NCI-H1694 treated with DMSO at 0.1 percent for 48 hours (cell line): Measurements from ENCODE around the gene TRIM14.
"Not testable (repeated sequence)": the region's sequence is repeated elsewhere in the genome, so short reads cannot be mapped to it uniquely, and the experiment has no call there.

ENCODE experiments used
- DNase-seq: peaks from one replicate; lab custom pipeline; 2025; lab: John Stamatoyannopoulos, UW

Gene TRIM14

GRCh38 chr9:98105006-98105405 lies 14.0 kb downstream of the TRIM14 start:
- DNase-seq = no peak

GRCh38 chr9:98104445-98104881 lies 14.6 kb downstream of the TRIM14 start:
- DNase-seq = no peak

GRCh38 chr9:98101868-98102273 lies 17.2 kb downstream of the TRIM14 start:
- DNase-seq = no peak

- no peak for DNase-seq
Measured at GRCh38 chr9:98101416-98101815, 17.6 kb downstream of the TRIM14 start.

GRCh38 chr9:98100456-98100855 lies 18.6 kb downstream of the TRIM14 start:
- DNase-seq = no peak

- no peak for DNase-seq
Measured at GRCh38 chr9:98099898-98100297, 19.1 kb downstream of the TRIM14 start.

- DNase-seq = no peak
Measured at GRCh38 chr9:98099346-98099745, 19.7 kb downstream of the TRIM14 start.

- DNase-seq = no peak
Measured at GRCh38 chr9:98097836-98098235, 21.2 kb downstream of the TRIM14 start.

GRCh38 chr9:98096091-98096490 lies 22.9 kb downstream of the TRIM14 start:
- DNase-seq = no peak

- DNase-seq = no peak
Measured at GRCh38 chr9:98095401-98095800, 23.6 kb downstream of the TRIM14 start.

GRCh38 chr9:98094851-98095250 lies 24.2 kb downstream of the TRIM14 start:
- no peak for DNase-seq

- no peak for DNase-seq
Measured at GRCh38 chr9:98094316-98094715, 24.7 kb downstream of the TRIM14 start.

- no peak for DNase-seq
Measured at GRCh38 chr9:98092613-98092931, 26.4 kb downstream of the TRIM14 start.

GRCh38 chr9:98091735-98092612 lies 27.0 kb downstream of the TRIM14 start:
- DNase-seq = no peak

GRCh38 chr9:98090674-98091073 lies 28.3 kb downstream of the TRIM14 start:
- DNase-seq = not testable (repeated sequence)

GRCh38 chr9:98087420-98088354 lies 31.3 kb downstream of the TRIM14 start:
- no peak for DNase-seq

GRCh38 chr9:98086461-98086860 lies 32.6 kb downstream of the TRIM14 start:
- DNase-seq = no peak

GRCh38 chr9:98085944-98086343 lies 33.1 kb downstream of the TRIM14 start:
- no peak for DNase-seq

- DNase-seq = no peak
Measured at GRCh38 chr9:98085058-98085457, 34.0 kb downstream of the TRIM14 start.

- DNase-seq = no peak
Measured at GRCh38 chr9:98084396-98084795, 34.6 kb downstream of the TRIM14 start.

GRCh38 chr9:98083566-98084183 lies 35.3 kb downstream of the TRIM14 start:
- no peak for DNase-seq

- DNase-seq = no peak
Measured at GRCh38 chr9:98083061-98083501, 35.9 kb downstream of the TRIM14 start.
